HG02588 (cell line): ENCODE data around the gene COX10.
"Not testable (repeated sequence)": the region's sequence is repeated elsewhere in the genome, so short reads cannot be mapped to it uniquely, and the experiment has no call there.

ENCODE experiments used
- ATAC-seq: cut with Tn5 transposase; IDR thresholded peaks from one replicate; pipeline ENCODE4 v1.9.1; 2021; ENCODE audit warnings: mild to moderate bottlenecking, moderate library complexity; ENCODE audit not compliant: unreplicated experiment

The COX10 gene

DNA sequence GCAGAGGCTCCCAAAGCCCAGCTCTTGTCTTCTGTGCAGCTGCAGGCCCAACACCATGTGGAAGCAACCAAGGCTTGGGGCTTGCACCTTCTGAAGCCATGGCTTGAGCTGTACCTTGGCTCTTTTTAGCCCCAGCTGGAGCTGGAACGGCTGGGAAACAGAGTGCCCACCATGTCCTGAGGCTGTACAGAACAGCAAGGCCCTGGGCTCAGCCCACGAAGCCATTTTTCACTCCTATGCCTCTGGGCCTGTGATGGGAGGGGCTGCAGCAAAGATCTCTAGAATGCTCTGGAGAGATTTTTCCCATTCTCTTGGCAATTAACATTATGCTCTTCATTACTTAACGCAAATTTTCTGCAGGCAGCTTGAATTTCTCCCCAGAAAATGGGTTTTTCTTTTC, 99.3 kb downstream of the COX10 start:
- no peak for ATAC-seq

DNA sequence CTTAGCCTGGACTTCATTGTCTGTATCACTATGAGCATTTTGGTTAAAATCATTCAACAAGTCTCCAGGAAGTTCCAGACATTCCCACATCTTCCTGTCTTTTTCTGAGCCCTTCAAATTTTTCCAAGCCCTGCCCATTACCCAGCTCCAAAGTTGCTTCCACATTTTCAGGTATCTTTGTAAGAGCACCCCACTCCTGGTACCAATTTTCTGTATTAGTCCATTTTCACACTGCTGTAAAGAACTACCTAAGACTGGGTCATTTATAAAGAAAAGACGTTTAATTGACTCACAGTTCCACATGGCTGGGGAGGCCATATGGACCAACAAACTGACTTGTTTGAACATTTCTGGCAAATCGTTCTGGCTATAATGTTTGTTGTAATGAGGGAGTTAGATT, 100.0 kb downstream of the COX10 start:
- no peak for ATAC-seq

DNA sequence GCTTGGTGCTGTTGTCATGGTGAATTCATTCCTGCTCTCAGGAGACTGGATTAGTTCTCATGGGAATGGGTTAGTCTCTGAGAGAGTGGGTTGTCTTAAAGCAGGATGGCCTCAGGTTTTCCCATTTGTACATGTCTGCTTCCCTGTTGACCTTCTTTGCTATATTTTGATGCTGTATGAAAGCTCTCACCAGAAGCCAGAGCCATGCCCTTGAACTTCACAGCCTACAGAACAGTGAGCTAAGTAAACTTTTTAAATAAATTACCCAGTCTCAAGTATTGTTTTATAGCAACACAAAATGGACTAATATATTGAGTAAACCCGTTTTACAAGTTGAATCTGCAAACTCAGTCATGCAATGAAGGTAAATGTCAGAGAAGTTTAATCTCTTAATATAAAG, 100.6 kb downstream of the COX10 start:
- ATAC-seq: no peak

DNA sequence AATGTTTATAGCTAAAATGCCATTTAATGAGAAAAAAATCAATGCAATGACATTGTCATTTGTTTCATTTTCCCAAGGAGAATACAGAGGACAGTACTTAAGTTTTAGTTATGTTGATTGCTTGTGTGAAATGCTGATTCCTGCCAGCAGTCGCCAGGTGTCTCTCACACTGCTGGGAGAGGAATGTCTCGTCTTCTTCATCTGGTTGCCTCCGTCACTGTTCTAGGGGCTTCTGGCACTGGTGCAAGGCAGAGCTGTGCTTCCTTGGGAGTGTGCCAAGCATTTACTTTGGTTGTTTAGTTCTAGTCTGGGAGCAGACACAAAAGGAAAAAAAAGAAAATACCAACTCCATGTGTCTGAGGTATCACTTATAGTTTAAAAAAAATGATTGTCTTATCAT, 107.7 kb downstream of the COX10 start:
- not testable (repeated sequence) for ATAC-seq

DNA sequence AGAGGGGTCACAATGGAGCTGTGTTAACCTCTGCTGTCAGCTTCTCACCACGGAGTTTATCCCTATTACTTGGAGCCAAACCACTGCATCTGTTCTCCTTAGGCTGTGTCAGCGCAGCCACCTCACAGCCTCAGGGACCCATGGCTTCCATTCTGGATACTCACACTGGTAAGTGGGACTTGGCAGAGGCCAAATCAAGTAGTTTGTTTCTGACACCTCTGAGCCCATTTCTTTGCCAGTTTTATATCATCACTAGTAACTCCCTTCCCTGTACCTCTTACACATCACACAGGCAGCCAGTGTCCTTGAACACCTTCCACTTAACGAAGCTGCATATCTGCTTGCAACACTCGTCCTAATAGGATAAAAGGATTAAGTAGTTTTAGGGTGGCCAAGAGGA, 108.5 kb downstream of the COX10 start:
- not testable (repeated sequence) for ATAC-seq

DNA sequence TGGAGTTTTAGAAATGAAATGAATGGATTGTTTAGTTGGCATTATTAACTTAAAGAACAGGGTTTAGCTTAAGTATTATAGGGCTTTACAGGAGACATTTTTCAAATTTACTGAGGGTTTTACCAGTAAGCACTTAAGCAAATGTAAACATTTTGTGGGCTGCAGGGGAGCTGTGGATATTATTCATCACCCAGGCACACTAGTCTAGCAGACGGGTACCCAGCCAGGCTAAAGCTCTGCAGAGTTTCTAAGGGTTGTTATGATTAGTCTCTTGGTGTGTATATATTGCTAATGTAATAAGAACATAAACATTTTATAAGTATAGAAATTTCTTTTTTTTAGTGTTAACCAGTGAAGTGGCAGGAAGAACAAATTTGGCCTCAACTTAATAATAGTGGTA, 110.6 kb downstream of the COX10 start:
- ATAC-seq: not testable (repeated sequence)

DNA sequence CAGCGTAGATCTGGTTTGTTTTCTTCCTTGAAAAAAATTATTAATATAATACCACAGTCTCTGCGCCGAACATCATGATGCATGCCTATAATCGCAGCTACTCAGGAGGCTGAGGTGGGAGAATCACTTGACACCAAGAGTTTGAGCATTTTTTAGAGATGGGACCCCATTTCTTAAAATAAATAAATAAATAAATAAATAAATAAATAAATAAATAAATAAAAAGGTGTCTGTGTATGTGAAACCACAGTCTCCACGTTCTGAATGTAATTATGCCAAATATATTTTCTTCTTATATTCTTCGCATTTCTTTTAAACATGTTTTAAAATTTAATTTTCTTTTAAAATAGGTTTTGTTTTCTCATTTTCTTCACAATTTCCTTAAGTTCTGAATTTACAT, 112.8 kb downstream of the COX10 start:
- not testable (repeated sequence) for ATAC-seq

DNA sequence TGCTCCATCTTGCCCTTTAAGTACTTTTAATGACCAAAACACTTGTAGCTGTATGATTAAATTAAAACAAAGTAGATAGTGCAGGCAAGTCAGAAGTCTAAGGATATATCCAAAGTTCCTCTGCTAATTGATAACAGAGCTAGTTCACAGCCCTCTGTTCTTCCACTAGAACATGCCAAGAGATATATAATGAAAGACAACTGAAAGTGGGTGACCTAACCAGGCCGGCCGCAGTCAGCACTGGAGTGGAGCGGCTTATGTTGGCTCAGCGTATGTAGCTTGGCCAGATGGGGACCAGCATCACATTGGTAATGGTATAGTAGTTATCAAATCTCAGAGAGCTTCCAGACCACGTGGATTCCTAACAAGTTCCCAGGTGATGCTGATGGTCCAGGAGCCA, 115.2 kb downstream of the COX10 start:
- not testable (repeated sequence) for ATAC-seq

DNA sequence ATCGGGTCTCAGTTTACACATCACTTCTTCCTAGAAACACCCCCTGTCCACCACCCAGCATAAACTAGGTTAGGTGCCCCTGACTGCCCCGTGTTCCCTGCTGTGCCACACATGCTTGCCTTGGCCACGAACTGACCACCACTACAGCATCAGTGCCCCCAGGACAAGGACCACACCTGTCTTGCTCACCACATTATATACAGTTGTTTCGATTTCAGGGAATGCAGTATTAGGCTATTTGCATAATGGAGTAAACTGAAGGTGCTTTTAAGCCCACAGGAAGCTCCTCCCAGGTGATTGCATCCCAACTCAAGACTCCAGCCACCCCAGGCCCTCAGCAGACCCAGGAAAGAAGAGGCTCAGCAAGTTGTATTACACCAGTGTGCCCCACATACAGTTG, 117.1 kb downstream of the COX10 start:
- ATAC-seq: not testable (repeated sequence)

DNA sequence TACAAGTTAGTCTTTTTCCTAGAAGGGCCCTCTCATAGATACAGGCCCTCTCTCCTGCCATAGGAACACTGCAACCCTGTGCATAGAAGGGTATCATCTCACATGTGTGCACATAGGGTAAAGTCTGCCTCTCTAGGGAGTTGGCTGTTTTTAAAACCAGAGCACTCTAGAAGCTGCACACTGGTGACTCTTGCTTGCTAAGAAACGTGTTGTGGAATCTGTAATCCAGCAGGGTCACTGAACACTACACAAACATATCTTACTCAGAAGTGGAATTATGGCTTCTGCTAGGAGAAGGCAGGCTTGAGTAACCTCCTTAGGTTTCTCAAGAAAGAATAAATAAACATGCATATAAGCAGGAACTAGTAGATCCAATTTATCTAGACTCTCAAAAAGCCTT, 121.5 kb downstream of the COX10 start:
- ATAC-seq: not testable (repeated sequence)

DNA sequence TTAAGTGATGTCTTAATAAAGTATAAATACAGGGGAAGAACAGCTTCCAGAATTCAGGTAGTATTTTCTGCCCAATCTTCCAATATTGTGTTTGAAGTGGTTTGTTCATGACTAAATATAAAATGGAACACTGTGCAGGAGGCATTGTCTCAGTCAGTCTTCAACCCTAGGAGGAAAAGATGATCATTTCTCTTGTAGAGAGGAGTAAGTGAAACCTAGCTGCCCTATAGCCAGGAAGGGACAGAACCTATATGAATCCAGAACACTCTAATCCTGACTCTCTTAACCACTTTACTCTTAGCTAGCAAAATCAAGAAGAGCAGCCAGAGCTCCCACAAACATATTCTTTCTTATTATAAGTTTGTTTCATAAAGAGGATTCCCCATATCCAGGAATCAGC, 122.2 kb downstream of the COX10 start:
- ATAC-seq: not testable (repeated sequence)

DNA sequence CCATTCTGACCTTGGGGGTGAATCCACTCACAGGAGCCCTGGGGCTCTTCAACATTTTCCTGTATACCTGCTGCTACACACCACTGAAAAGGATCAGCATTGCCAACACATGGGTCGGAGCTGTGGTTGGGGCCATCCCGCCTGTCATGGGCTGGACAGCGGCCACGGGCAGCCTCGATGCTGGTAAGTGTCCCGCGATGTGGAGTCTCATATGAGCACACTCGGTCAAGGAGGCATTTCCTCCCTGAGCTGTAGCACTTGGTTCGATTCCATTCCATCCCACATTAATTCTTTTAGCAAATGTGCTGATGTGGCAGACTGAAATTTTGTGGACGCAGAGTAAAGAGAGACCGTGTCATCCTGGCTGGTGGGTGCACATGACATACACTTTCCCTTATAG, 122.7 kb downstream of the COX10 start:
- ATAC-seq: not testable (repeated sequence)

DNA sequence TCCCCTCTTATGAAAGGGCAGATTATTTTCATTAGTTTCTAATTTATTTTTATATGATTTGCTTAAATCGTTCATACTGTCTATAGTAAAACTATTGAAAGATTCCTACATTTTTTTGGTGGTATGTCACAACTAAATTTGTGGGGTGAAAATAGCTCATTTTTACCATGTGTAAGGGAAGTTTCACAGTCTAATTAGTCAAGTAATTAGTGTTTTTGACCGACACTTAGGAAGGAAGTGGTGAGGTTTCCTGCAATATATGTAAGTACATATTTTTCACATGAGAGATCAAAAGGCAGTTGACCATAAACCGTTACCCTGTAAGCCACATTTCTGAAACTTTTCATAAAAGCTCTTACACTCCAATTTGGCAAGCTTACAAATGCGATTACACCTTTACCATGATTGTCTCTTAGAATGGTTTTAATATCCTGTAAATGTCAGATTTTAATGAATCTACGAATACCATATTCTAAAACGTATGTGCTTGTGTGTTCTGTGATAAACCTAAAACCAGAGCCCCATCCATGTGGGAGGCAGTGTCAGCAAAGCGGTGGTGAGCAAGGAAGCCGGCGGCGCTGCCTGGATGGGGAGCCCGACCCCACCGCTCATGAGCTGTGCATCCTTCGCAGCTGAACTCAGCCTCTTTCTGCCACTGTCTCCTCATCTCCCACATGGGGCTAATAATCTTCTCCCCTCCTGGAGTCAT, 123.5 kb downstream of the COX10 start:
- ATAC-seq: not testable (repeated sequence)

DNA sequence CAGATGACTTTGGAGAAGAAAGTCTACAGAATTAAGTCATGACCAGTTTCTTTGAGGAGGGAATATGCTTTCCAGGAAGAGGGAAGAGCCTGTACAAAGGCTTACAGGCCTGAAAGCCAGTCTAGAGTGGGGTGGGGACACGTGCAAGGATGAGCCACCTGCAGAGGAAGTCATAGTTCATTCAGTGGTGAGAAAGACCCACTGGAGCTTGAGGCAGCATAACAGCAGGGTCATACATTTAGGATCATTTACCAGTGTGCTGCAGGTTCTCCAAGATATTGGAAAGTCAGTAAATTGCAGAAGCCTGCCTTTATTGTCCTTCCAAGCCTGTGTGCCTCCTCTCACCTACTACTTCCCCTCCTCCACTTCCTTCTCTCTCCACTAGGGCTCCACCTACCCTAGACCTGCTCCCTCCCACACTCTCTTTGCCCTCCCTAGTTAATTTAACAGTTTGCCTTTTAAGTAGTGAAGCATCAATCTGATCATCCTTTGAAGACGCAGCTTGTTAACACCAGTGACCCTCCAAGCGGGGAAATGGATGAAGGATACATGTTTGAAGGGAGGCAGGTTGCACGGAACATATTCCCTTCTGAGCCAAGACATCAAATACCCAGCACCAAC, 127.2 kb downstream of the COX10 start:
- ATAC-seq: no peak

DNA sequence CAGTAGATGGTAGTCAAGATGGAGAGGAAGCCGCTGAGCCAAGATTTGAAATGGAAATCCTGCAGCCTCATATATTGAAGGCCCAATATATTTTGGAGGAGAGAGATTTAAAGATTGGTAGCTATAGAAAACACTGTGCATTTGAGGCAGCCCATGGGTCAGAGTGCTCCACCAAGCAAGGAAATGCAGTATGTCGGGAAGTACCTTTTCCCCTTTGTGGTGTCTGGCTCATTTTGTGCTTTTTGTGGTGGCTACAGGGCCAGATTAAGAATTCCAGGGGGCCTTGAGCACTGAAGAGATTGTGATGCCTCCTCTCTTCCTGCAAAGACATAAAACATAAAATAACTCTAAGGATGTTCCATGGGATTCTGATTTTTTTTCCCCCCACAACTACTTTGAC, 127.8 kb downstream of the COX10 start:
- ATAC-seq: no peak

DNA sequence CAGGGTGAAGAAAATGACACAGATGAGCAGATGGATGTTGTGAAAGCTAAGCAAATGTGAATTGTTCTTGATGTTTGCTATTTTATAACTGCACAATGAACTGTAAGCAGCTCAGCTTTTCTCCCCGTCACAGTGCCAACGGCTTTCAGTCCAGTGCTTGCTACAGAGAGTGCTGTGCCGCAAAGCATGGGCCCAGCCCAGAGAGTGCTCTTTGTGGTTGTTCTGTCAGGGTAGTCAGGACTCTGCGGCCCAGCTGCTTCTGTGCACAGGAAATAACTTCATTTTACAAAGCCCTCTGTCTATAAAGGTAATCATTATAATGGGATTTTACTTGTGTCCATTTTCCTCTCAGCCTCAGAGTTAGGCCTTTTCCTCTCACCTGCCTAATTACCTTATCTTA, 128.3 kb downstream of the COX10 start:
- ATAC-seq: no peak

DNA sequence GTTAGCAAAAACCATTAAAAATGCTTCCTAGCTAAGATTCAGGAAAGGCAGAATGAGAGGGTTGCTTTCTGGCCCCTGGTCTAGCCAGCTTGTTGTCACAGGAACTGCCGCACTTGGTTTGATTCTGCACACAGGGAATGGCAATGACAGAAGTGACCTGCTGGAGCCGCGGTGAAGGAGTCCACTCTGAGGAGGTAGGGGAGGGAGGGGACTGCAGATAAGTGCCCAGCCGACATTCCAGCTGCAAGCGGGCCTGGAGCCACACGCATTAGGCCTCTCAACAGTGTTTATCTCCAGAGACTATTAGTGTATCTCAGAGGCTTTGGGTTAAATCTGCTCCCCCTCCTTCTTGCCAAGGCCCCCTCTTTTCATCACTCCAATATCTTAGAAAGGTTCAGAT, 128.7 kb downstream of the COX10 start:
- ATAC-seq: no peak

DNA sequence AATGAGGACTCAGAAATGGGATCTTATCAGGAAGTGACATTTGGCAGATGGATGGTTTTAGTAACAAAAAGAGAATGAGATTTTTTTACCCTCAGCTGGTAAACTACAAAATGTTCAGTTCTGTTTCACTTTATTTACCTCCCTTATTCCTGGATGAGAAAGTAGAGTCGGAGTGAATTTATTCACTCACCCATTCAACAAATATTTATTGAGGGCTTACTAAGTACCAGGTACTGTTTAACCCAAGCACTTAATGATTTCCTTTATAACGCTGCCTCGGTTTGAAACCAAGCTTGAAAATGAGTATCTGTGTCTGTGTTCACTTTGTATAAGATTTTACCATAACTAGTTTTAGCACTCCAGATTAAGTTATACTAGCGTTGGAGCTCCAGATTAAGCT, 129.3 kb downstream of the COX10 start:
- ATAC-seq: no peak

DNA sequence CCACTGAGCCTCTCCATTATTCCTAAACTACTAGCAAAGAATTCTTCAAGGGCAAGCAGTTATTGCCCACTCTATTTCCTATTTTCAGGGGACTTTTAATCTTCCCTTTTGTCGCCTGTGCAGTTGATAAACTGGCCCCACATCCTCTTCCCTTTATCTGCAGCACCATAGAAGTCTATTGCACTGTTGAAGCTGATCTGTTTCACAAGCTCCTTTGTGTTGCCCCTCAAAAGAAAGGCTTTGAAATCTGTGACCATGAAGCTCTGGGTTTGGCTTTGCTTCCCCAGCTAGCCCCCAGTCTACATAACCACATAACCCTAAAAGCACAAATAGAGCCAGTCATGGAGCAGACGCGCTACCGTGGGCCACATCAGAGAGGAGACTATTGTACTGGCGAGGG, 130.3 kb downstream of the COX10 start:
- no peak for ATAC-seq

DNA sequence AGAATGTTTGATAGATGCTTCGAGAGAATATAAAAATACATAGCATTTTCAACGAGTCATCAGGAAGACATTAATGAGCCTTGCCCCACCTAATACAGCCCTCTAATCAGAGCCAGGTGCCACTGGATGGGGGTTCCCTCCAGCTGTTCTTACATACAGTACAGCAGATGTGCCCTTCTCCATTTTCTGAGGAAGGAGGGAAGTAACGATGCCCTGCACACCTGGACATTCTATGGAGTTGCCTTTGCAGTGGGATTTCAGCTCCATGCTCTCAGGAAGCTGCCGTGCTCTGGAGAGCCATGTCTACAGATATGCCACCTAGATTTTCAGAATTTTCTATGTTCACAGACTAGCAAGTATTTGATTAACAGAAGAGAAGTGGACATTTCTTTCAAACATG, 131.1 kb downstream of the COX10 start:
- no peak for ATAC-seq

DNA sequence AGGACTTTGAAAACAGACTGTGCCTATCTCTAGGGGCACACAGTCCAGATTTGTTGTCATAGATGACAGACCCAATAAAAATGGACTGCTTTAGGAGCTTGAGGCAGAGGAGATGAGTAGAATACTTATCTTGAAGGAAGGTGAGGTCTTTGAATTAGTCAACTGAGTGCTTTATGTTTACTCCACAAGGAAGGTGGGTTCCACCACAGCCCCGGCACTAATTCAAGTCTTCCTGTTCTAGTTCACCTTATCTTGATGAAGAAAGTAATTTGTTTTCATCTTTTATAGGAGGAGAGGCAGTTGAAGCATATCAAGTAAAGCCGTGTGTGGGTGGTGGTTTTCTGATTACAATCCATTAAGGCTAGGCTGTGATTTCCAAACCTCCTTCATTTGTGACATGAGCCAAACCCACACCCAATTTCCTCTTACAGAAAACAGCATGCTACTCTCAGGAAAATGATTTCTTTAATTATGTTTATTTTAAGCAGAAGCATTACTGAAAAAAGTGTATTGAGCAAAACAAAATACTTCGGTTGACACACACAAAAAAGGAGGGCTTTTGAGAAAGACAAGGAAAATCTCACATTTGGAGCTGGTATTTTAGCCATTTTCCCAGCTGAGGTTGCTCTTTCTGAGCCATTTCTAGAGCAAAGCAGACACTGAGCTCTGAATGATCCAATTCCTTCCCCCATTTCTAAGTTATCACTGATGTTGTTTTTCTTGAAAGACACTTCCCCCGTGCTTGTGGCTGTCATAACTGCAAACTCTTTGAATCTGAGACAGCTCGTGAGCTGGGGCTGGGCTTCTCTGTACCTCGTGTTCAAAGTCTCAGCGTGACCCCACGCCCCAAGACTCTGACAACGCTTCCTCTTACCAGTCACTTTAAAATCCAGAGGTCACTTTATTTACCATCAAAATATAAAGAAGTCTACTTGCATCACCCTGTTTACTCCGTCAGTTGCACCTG, 132.0 kb downstream of the COX10 start:
- ATAC-seq: no peak

DNA sequence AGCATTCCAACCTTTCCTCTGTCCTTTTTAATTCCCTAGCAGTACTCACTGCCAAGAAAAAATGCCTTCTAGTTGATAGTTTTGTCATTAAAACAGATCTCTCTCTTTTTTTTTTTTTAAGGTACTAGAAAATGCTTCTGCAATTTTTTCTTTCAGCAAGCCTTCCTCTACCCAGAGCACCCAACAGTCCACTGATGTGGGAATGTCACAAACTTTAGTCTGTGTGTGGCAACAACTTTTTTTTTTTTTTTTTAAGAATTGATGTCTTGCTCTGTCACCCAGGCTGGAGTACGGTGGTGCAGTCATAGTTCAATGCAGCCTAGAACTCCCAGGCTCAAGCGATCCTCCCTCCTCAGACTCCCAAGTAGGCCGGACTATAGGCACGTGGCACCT, 132.7 kb downstream of the COX10 start:
- no peak for ATAC-seq
